Hepatocyte (in vitro differentiated cells): ENCODE results near the gene ZSCAN20.

Experiments used
- EZH2phosphoT487 ChIP-seq: fragments of 200-600 bp; sonication (generic); IDR thresholded peaks from one replicate; pipeline ENCODE4 v1.6.1; 2018; ENCODE audit warnings: antibody characterized with exemption, mild to moderate bottlenecking, low read depth, moderate library complexity; ENCODE audit not compliant: unreplicated experiment, severe bottlenecking
- TF ChIP-seq, protein P1 (sequence below): fragments of 200-600 bp; sonication (generic); IDR thresholded peaks from 2 replicates; pipeline ENCODE4 v1.5.1; 2016; ENCODE audit warnings: antibody characterized with exemption, mild to moderate bottlenecking; ENCODE audit not compliant: poor library complexity

GRCh38 chr1:33482412-33482811 is 10.0 kb downstream of the ZSCAN20 start:
- TF ChIP-seq, protein P1, sequence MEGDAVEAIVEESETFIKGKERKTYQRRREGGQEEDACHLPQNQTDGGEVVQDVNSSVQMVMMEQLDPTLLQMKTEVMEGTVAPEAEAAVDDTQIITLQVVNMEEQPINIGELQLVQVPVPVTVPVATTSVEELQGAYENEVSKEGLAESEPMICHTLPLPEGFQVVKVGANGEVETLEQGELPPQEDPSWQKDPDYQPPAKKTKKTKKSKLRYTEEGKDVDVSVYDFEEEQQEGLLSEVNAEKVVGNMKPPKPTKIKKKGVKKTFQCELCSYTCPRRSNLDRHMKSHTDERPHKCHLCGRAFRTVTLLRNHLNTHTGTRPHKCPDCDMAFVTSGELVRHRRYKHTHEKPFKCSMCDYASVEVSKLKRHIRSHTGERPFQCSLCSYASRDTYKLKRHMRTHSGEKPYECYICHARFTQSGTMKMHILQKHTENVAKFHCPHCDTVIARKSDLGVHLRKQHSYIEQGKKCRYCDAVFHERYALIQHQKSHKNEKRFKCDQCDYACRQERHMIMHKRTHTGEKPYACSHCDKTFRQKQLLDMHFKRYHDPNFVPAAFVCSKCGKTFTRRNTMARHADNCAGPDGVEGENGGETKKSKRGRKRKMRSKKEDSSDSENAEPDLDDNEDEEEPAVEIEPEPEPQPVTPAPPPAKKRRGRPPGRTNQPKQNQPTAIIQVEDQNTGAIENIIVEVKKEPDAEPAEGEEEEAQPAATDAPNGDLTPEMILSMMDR, result no peak
- no peak for TF ChIP-seq EZH2phosphoT487
